ENCODE data around the gene USP3. TPM values are rescaled to one million over a fixed set of nuclear protein-coding genes. Genes with fewer than 3 reads are reported as not detected.
A peak's percentile ranks its signal among the peaks of the same experiment; 100 is the strongest.
"Not testable (repeated sequence)": the region's sequence is repeated elsewhere in the genome, so short reads cannot be mapped to it uniquely, and the experiment has no call there.

USP3 gene
- polyA plus RNA-seq, 1 donor: 52.0 TPM

GRCh38 chr15:63474810-63475316 lies 29.5 kb upstream of the USP3 start:
- DNase-seq: peak; percentile 68

DNA sequence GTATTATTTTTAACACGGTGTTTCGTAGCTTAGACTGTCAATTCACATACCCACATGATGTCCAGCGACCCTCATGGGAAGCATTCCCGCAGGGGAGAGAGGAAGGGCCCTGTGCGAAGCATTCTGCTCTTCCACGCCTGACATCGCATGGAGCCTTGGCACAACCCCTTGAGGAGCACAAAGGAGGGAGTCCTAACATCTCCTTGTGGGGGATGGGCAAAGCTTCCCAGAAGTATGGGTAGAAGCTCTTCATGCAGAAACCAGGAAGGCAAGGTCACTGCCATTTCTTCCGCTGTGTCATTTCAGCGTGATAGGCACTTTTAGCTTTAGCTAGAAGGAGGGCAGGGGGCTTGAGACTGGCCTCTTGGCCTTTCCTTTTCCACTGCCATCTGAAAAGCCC lies 28.7 kb upstream of the USP3 start:
- no peak for DNase-seq

- DNase-seq: peak; percentile 61
Observed at GRCh38 chr15:63476229-63476632, 28.2 kb upstream of the USP3 start.

GRCh38 chr15:63478243-63478642 lies 26.1 kb upstream of the USP3 start:
- DNase-seq: no peak

GRCh38 chr15:63480441-63480821 lies 24.0 kb upstream of the USP3 start:
- DNase-seq: no peak

DNA sequence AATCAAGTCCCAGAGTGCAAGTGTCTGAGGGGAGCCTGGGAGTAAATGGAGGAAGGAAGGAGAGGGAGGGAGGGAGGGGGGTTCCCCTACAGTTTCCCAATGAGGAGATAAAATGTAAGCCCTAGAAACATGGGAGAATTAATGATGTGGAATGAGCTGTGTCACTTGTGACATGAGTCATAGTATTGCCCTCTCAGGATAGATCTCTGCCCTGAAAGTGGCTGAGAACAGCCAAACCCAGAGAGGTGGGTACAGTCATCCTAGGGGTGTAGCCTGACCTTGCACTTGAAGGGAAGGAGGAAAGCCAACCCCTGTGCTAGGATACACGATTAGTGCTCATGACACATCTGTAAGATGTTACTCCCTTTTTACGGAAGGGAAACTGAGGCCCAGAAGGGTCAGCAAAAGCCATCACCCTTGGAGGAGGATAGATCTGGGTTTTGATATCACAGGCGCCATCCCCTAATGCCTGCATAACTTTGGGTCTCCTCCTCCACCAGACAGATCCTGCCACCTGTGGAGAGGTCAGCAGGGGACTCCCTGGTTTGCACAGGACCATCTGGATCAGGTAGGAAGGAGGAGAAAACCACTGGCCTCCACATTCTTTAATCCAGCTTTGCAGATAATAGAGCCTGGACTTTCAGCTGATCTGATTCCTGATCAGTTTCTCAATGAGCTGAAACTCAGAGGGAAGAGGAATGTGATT lies 23.1 kb upstream of the USP3 start:
- DNase-seq: no peak

DNA sequence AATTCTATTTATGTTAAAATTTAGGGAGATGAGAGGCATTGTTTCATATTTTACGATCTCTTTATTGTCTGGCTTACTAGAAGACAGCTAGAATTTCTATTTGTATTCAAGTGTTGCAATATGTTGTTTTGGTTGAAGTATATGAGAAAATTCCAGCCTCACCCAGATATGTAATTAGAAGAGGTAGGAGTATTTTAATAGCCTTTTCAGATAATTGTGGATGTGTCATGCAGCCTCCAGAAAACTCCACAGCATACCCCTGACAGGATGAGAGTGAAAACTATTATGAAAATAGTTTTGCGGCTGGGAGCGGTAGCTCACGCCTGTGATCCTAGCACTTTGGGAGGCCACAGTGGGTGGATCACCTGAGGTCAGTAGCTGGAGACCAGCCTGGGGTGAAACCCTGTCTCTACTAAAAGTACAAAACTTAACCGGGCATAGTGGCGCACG lies 21.5 kb upstream of the USP3 start:
- no peak for DNase-seq

DNA sequence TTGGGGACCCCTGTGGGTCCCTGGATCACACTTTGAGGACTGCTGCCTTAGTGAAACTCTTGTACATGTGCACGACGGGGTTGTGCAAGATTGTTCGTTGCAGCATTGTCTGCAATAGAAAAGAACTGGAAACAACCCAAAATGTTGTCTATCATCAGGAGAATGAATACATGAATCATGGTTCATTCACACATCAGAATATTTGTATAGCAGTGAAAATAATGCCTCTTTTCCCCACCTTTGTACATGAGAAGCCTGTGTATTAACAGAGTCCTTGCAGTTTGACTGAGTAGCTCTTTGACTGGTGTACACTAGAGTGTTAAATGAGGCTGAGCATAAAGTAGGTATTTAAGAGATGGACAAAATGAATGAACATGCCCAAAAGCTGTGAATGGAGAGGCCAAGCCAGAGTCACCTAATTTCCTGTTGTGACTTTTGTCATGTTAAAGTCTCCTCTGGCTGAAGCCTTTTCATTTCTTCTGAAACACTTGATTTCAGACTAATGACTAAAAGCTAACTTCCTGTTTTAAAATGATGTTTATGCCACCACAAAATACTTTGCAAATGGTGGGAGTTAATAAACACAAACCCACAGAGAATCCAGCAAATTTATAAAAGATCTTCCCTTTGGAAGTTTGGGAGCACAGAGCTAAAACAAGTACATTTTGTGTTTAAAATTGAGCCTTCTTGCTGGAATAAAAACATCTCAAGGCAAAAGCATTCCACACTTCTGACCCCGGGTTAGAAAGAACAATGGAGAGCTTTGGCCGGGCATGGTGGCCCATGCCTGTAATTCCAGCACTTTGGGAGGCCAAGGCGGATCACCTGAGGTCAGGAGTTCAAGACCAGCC lies 20.6 kb upstream of the USP3 start:
- no peak for DNase-seq

GRCh38 chr15:63484433-63485186 lies 19.8 kb upstream of the USP3 start:
- no peak for DNase-seq

GRCh38 chr15:63487076-63487757 lies 17.2 kb upstream of the USP3 start:
- peak; percentile 67 for DNase-seq

GRCh38 chr15:63487758-63488397 lies 16.5 kb upstream of the USP3 start:
- not testable (repeated sequence) for DNase-seq

GRCh38 chr15:63488398-63488960 lies 15.9 kb upstream of the USP3 start:
- DNase-seq: no peak

- DNase-seq: no peak
Observed at GRCh38 chr15:63489352-63489751, 15.0 kb upstream of the USP3 start.

DNA sequence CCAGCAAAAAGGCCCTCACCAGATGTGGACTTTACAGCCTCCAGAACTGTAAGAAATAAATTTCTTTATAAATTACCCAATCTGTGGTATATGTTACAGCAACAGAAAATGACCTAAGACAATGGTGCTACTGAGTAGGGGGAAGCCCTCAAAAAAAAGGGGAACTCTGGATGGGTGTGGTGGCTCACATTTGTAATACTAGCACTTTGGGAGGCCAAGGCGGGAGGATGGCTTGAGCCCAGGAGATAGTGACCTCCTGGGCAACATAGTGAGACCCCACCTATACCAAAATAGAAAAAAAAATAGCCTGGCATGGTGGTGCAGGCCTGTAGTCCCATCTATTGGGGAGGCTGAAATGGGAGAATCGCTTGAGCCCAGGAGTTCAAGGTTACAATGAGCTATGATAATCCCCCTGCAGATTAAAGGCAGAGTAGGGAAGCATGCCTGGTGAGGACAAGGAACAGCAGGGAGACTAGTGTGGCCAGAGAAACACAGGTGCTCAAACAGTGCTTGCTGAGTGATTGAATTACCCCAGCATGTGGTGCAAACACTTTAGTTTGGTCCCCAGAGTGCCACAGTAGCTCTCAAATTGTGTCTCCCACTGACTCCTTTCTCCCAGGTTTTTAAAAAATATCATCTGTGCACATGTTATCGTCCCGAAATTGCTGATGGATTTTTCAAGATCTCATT lies 13.9 kb upstream of the USP3 start:
- no peak for DNase-seq

DNA sequence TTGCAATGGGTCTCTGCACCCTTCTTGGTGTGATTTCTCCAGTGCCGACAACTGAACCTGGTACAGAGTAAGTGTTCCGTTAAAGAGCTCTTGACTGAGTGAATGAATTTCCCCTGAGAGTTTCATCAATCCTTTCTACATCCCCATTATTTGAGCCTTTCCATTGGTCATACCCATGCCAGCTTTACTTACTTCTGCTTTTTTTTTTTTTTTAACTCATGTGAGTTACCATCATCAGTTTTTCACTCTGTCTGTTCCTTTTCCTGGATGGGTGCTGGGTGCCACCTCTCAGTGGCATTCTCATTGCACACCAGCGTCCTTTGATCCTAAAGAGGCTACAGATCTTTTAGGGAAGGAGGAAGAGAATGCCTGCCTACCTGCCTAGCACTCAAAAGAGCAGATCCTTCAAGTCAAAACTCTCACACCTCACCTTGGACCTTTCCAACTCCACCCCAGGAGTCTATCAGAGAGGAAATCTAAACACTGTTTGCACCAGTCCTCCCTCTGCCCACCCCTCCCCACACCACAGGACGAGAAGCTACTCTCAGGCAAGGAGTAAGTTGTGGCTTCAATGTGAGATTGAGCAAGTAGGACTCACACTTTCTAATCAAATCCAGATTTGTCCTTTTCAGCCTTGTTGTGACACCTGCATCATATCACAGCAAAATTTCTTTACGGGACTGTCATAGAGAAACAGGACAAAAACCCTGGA lies 13.1 kb upstream of the USP3 start:
- DNase-seq: no peak

- DNase-seq: no peak
Observed at GRCh38 chr15:63491979-63492378, 12.4 kb upstream of the USP3 start.

DNA sequence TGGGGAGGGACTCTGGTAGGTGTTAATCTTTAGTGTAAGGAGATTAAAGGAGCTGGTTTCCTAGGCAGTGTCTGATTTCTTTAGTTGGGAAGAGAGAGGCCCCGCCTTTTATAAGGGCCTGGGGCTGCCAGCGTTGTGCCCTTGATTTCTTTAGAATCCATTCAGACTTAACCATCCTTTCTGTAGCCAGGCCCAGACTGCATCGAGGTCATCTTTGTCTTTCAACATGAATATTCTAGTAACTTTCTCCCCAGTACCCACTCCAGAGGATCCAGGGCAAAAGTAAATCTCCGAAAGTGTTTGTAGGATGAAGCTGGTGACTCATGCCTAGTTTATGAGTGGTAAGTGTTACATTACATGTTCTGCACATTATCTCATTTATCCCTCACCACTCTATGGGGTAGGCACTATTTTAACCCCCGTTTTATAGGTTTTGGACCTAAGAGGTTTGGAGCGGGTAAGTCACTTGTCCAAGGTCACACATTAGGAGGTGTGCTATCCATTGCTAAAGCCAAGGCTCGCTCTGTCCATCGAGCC lies 11.8 kb upstream of the USP3 start:
- no peak for DNase-seq

DNA sequence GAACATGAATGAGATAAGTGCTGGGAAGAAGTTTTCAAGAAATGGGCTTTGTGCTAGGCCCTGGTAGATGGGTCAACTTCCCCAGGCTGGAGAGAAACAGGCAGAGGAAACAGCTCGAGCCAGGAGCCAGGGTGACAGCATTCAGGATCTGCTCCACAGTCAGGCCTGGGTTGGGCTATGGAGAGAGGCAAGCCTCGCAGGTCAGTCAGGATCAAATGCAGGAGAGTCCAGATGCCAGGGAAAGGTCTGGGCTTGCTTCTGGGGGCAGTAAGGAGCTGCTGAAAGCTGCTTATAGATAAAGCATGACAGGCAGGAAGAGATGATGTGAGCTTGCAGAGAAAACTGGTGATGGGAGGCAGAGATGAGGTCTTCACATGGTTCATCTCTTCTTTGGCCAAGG lies 11.0 kb upstream of the USP3 start:
- DNase-seq: no peak

DNA sequence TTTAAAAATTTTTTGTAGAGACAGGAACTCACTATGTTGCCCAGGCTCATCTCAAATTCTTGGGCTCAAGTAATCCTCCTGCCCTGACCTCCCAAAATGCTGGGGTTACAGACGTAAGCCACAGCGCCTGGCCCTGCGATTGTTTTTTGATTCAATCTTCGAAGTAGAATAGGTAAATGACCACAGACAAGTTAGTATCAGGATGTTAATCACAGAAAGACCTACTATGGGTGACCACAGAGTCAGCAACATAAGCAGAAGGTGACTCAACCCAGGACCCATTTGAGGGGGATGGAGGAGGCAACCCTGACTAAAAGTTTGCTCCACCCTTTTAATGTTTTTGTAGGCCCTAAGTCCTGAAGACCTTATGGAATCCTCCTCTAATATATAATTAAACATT lies 10.0 kb upstream of the USP3 start:
- DNase-seq: no peak

DNA sequence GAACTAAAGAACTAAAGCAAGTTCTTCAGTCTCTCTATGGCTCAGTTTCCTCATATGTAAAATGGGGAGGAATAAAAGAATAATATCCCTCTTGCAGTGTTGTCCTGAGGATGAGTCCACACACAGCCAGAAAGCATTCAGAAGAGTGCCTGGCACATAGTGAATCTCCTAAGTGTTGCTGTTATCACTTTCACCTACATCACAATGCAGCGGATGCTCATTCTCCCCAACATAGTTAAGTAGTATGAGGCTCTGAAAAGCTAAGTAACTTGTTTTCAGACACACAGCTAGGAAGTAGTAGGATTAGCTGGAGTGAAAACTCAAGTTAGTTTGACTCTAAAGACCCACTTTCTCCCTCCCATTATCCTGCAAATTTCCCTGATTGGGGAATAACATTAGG lies 9.1 kb upstream of the USP3 start:
- no peak for DNase-seq

Data from left kidney (tissue), 2 donors.